22Rv1 (cell line): ENCODE data around the gene HMX2.

ENCODE experiments used
- H3K27ac ChIP-seq: fragments of 450-650 bp; 2 replicates; pipeline ENCODE4 v1.5.1; 2017
- CTCF ChIP-seq: fragments of 450-650 bp; IDR thresholded peaks from 2 replicates; pipeline ENCODE4 v1.5.1; 2017; ENCODE audit warnings: mild to moderate bottlenecking
- ZFX ChIP-seq: fragments of 450-650 bp; IDR thresholded peaks from 2 replicates; pipeline ENCODE4 v1.6.1; 2017; ENCODE audit warnings: antibody characterized with exemption, borderline replicate concordance

The HMX2 gene

GRCh38 chr10:123134343-123134914 lies 13.5 kb upstream of the HMX2 start:
- TF ChIP-seq CTCF = no peak
- no peak for TF ChIP-seq ZFX
- H3K27ac ChIP-seq = no peak overlapping the region

GRCh38 chr10:123134915-123135414 lies 13.0 kb upstream of the HMX2 start:
- H3K27ac ChIP-seq = no peak overlapping the region
- no peak for TF ChIP-seq CTCF
- TF ChIP-seq ZFX = no peak

- TF ChIP-seq CTCF = no peak
- no peak for TF ChIP-seq ZFX
- H3K27ac ChIP-seq = no peak within 1 kb of the TSS
Observed at GRCh38 chr10:123135415-123136141, 12.4 kb upstream of the HMX2 start, which contains the start of gene HMX3. HMX3 (plus strand) TSS chr10:123135970; CDS start chr10:123136051, 81 bp downstream.

- no peak overlapping the region for H3K27ac ChIP-seq
- TF ChIP-seq ZFX (no peak), CTCF (no peak)
Observed at GRCh38 chr10:123136221-123136805, 11.6 kb upstream of the HMX2 start.

- TF ChIP-seq CTCF = no peak
- TF ChIP-seq ZFX = no peak
- H3K27ac ChIP-seq = no peak overlapping the region
Observed at GRCh38 chr10:123136806-123137642, 10.9 kb upstream of the HMX2 start.

GRCh38 chr10:123139165-123139520 lies 8.8 kb upstream of the HMX2 start:
- no peak for TF ChIP-seq CTCF
- TF ChIP-seq ZFX = no peak
- no peak overlapping the region for H3K27ac ChIP-seq
